ACHN (cell line): ENCODE data around the gene SEC11A.

Source experiments
- DNase-seq: peaks from one replicate; pipeline ENCODE4 v3.0.0-alpha.2; 2015
- in situ Hi-C: cut with HindIII; loops from 2 replicates; pipeline ENCODE4 v1.10.0; 2017; ENCODE audit warnings: low sequenced_read_pairs, low pct_ligation_motif_present, low pct_unique_long_range_greater_than_20kb

SEC11A gene

DNA sequence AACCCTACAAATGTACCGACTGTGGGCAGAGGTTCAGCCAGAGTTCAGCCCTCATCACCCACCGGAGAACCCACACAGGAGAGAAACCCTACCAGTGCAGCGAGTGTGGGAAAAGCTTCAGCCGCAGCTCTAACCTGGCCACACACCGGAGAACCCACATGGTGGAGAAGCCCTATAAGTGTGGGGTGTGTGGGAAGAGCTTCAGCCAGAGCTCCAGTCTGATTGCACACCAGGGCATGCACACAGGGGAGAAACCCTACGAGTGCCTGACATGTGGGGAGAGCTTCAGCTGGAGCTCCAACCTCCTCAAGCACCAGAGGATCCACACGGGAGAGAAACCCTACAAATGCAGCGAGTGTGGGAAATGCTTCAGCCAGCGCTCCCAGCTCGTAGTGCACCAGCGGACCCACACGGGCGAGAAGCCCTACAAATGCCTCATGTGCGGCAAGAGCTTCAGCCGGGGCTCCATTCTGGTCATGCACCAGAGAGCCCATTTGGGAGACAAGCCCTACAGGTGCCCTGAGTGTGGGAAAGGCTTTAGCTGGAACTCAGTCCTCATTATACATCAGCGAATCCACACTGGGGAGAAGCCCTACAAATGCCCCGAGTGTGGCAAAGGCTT is 94.5 kb downstream of the SEC11A start:
- DNase-seq: no peak
- in situ Hi-C loops: no loop called here

DNA sequence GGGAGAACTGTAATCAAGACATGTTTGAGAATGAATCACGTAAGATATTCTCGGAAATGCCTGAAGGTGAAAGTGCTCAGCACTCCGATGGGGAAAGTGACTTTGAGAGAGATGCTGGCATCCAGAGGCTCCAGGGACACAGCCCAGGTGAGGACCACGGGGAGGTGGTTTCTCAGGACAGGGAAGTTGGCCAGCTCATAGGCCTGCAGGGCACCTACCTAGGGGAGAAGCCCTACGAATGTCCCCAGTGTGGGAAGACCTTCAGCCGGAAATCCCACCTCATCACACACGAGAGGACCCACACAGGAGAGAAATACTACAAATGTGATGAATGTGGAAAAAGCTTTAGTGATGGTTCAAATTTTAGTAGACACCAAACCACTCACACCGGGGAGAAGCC is 95.3 kb downstream of the SEC11A start:
- in situ Hi-C loops: no loop called here
- DNase-seq: no peak
